ENCODE data around the gene SMLR1.
"Not testable (repeated sequence)": the region's sequence is repeated elsewhere in the genome, so short reads cannot be mapped to it uniquely, and the experiment has no call there.

SMLR1 gene

DNA sequence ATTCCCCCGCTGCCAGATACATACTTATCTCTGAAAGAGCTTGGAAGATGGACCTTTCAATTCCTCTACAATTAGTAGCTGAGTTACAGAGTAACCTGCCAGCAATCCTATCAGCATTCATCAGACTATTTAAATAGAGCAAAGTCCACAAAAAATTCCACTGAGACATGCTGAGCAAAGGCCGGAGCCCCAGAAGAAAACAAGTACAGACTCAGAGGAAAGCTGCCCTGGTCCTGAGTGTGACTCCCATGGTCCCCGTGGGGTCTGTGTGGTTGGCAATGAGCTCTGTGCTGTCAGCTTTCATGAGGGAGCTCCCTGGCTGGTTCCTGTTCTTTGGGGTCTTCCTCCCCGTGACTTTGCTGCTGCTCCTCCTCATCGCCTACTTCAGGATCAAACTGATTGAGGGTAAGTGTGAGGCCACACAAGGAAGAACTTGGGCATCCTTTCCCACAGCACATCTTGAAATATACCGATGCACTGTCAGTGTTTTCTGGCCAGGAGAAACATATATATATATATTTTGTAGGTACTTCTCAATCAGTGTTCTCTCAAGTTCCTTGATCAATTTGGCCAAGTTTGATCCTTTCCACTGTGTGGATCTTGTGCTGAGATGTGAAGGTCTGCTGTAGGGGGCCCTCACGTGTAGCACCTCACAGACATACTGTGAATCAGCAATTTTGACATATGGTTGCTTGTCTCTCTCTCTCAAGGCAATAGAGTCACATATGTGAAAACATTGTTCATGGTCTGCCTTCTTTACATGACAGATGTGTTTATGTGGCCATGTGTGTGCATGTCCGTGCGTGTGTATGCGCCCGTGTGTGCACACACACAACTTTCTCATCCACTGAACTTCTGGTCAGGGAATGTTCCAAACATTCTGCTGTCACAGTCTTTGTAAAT is at the start of gene SMLR1:
Gene SMLR1 (plus strand): TSS at position 160 of the 903 bp plus-strand sequence. CDS start 8 bp downstream, at position 168.
- DNase-seq, result no peak

DNA sequence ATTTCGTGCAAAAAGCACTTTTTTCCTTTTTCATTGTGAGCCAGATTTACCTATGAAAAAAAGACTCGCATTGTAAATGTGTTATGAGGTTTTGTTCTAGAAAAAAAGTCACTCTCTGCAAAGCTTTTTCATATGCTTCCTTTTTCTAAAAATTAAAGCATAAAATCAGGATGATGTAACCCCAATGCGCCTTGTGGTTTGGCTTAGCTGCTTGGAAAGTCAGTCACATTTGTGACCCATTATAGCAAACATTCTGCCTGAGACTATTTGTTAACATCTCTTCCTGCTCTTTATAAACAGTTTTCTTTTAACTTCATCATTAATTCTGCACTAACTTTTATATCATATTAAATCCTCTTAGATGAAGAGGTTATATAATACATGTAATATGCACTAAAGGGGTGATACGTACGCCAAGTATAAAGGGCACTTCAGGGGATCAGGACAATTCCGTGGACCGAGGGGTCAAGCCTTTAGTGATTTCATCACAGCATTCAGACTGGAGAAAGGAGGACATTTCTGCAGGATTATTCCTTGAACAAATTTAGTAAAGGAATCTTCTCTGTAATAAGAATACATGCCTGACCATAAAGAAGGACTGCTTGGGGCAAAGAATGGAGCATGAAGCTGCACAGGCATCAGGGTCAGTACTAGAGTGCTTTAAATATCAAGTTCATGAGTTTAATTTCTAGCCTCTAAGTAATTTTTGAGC is 48.1 kb upstream of the SMLR1 start:
- no peak for DNase-seq

DNA sequence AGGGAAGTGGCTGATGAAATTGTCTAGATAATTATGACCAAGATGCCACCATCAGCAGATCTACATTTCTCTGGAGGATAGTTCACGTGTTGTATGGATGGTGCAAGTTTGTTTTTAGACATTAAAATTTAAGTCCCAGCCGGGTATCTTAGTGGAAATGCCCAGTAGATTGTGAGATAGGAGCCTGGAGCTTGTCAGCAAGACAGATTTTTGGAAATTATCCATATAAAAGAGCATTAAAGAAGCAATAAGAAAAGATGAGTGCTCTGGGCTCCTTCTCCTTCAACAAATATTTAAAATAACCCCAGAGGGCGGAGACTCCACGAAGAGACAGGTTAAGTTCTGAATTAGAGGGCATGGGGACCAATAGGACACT is 47.6 kb upstream of the SMLR1 start:
- no peak for DNase-seq

DNA sequence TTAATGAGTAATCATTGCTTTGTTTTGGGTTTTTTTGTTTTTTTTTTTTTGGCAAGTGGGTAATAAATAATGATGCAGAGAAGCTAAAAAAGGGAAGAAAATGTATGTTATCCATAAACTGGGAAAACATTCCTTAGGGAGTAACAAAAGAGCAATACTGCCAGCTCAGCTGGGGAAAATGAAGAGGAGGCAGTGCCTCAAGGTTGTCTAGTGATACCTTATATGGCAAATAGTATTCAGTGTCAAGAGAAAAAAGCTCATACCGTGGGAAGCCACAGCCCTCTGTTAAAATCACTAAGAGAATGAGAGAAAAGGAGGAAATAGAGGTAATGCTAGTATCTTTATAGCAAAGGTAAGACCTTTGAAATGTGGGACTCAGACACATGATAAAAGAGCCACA is 47.1 kb upstream of the SMLR1 start:
- DNase-seq, result no peak

DNA sequence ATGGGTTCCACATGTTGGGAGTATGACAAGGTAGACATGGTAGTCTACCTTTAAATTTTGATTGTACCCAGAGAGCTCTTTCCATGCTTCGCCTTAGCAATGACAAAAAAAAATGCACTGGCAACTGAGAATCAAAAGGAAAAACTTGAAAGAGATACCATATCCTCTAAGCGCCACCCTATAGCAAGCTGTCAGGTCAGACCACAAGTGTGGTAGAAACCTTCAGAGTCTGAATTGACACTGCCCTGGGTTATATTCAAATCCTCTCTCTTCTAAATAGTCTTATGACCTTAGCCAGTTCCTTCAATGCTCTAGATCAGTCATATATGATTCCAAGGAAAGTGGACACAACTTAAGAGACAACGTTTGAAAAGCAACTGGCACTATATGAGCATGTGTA is 45.6 kb upstream of the SMLR1 start:
- DNase-seq, result no peak

DNA sequence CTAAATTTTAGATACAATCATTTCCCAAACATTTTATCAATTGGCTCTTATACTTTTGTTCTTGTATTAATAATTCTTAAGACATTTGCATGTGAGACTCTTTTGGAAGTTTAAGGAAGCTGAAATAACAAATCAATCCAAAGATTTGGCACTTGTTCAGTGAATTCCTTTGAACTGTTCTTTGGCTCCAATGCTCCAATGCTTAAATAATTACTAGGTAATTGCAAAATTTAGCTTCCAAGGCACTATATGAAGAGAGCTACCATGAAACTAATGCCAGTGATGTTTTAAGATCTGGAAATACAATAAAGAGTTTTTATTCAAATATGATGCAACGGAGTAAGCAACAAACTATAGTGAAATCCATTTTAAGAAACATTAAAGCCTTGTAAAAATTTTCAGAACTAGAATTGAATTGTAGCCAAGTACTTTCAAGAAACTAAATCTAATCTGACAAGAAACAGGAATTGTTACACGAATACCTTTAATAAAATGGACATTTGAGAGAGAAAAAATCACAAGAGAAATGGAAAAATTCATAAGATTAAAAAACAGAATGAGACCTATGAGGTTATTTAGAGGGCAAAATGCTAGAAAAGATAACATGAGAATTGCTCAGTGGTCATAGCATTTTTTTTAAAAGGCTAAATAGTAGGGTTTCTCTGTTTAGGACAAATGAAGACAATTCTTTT is 43.6 kb upstream of the SMLR1 start:
- DNase-seq, result no peak

DNA sequence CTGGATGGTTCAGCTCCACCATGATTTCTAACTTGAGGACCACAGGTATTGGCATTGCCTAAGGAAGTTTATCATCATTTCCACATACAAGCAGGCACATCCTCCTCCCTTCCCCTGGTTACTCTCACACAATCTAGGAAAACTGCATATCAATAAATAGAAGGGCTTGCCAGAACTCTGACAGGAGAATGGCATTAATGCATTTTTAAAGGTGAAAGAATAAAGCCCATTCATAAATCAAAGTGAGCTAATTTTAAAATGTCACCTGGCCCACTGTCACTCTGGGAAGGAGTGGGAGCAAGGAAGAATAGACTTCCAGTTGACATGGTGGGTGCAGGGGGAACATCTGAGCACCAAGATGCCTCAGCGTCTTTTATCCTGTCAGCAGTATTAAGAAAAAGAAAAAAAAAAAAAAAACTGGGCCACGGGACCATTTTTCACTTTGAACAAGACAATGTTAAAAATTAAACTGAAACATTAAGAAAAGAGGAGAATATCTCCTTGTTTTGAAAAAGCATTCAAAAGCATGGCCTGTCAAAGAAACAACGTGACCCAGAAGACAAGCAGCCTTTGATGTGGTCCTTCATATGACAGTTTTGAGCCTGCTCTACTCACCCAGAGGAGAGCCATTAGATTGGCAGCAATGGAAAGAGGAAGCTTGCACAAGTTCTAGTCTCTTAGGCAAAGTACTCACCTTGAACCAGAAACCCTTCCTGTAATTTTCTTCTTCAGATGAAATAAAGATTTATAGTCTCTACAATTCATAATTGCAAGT is 39.3 kb upstream of the SMLR1 start:
- peak in 1 of 58 donors; percentile 2 for DNase-seq

DNA sequence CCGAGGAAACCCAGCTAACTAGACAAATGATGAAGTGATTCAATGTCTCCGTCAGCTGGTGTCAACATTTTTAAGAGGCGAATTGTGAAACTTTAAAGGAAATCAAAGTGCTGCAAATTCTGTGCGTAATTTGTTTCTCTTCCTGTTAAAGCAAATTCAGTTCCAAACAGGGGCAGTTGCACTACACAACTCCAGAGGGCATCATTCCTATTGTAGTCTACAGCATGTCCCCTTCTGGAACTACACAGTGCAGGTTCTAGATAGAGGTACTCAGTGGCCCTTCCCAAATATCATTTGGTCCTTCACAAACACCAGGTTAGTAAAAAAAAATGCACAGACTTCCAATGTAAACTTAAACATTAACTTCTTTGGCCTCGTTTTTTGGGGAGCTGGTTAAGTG is 38.3 kb upstream of the SMLR1 start:
- no peak for DNase-seq

DNA sequence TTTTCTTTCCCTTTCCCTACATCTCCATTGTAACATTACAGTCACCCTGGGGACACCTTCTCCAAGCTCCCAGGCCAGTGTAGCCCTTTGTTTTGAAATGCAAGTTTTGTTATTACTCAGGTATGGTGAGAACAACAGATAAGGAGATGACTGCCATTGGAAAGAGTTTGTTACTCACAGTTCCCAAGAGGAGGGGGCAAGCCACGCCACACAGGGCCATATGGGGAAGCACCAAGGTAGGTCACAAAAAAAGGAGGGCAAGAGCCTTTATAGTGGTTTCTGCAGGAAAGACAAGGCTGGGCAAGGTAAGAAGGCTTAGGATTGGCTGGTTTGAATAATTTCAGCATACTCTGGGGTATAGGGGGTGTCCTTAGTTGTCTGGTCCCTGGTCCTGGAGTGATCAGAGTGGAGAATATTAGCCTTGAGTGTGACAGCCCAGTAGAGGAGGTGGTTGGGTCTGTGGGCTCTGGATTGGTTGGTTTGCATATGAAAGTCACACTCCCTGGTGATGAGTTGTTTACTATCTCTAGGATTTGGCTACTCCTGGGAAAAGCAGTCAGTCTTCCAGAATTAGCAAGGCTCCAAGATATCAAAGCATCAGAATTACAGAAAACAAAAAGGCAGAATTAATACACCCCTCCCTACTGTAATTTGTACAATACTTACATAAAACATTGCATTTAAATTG is 33.1 kb upstream of the SMLR1 start:
- no peak for DNase-seq

DNA sequence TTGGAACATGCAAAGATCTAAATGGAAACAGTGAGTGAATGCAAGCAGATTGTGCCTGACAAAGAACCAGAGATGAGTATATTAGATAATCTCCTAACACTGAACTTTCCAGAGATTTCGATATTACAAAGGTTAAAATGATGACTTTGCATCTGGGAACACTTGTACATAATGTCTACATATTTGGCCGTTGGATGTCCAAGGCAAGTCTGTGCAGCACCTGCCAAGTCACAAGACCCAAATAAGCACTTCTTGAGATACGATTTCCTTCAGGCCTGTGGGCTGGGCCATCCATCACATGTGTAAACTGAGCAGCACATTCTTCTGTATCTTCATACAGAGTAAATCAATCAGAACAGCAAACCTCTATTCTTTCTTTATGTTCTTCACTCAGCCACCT is 32.5 kb upstream of the SMLR1 start:
- DNase-seq, result no peak

DNA sequence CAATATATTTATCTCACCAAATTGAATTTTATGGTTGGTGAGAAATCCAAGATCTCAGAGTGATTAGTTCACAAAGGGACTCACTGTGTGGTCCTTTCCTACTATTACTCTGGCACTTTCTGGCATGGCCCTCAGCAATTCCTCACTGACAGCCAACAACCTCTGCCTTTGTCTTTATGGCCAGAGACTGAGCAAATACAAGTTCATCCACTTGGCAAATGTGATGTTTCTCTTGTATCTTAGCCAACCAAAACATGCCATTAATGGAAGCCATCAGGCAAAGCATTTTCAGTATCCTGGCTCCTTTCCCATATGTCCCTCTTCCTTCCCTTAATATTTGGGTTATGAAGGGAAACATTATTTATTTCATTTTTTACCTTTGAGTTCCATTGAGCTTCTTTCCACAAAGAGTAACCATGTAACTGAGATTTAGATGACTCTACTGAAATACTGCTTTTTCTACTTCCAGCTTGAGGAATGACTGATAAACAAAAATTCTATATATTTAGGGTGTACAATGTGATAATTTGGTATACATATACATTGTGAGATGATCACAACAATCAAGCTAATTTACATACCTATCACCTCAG is 30.8 kb upstream of the SMLR1 start:
- no peak for DNase-seq

DNA sequence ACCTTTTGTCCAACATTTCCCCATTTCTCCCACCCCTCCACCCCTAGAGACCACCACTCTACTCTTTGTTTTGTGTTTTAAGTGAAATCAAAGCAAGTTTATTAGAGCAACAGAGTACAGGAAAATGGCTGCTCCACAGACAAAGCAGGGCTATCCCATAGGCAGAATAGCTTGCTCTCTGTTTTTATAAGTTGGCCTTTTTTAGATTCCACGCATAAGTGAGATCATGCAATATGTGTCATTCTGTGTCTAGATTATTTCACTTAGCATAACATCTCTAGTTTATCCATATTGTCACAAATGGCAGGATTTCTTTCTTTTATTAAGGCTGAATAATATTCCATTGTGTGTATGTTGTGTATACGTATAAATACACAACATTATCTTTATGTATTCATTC is 30.1 kb upstream of the SMLR1 start:
- DNase-seq, result no peak

DNA sequence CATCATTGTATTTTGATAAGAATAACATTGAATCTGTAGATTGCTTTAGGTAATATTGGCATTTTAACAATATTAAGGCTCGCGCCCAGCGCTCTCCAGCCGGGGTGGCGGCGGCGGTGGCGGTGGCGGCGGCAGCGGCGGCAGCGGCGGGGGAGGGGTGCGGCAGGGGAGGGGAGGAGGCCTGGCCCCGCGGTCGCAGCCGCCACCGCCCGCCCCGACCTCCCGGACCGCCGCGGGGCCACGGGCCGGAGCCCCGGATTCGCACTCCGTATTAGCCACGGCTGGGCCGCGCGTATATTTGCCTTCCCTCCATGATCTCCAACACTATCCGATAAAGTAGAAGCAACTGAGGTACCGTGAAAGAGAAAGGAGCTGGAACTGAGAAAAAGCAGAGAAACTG is 25.8 kb upstream of the SMLR1 start:
- not testable (repeated sequence) for DNase-seq

DNA sequence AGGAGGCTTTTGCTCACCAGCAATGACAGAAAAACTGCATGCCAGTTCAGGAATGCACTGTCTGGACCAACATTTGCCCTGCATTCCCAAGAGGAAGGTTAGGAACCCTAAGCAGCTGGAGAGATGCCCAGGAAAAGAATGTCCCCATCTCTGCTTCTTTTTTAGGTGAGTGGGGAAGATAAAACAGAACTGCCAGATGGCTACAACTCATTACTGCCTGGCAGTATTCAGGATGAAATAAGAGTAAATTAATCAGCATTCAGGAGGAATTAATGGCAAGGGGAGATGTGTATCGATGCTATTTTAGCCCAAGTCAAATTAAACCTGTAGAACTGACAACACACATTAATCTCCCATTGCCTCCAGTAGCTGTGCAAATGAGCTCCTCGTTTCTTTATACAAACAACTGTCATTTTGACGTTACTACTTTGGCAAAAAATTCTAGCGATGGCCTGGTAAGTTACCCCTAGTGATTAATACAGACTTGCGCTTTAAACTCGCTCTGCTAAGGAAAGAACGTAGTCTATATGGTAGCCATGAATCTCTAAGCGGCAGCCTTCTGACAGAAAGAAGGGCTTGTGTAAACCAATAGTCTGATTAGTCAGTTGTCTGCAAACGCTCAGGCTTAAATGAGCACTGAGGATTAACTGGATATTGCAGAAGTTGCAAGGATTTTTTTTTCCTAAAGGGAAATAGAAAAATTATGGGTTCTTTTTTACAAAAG is 16.7 kb upstream of the SMLR1 start:
- DNase-seq, result peak in 1 of 58 donors; percentile 4

DNA sequence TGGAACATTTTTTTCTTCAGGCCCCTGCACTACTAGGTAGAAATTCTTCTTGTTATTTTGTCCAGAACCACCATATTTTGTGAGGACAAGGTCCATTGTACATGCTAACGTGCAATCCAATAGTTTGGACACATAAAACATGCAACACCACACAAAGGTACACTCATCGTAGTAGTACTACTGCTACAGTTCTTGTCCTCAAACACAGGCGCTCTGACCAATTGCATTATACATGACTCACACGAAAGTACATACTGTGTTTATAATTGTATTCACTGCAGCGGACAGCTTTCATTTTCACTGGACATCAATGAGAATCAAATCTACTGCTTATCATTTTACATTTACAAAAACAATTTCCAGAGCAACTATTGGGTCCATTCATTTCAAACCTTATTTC is 15.3 kb upstream of the SMLR1 start:
- DNase-seq, result no peak

DNA sequence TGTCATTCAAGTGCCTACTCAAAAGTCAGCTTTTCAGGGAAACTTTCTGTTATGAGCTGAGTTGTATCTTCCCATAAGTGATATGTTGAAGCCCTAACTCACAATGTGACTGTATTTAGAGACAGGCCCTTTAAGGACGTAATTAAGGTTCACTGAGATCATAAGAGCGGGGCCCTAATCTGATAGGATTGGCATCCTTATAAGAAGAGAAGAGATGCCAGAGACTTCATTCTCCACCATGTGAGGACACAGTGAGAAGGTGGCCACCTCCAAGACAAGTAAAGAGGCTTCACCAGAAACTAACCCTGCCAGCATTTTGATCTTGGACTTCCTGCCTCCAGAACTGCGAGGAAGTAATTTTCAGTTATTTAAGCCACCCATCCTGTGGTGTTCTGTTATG is 12.7 kb upstream of the SMLR1 start:
- no peak for DNase-seq

DNA sequence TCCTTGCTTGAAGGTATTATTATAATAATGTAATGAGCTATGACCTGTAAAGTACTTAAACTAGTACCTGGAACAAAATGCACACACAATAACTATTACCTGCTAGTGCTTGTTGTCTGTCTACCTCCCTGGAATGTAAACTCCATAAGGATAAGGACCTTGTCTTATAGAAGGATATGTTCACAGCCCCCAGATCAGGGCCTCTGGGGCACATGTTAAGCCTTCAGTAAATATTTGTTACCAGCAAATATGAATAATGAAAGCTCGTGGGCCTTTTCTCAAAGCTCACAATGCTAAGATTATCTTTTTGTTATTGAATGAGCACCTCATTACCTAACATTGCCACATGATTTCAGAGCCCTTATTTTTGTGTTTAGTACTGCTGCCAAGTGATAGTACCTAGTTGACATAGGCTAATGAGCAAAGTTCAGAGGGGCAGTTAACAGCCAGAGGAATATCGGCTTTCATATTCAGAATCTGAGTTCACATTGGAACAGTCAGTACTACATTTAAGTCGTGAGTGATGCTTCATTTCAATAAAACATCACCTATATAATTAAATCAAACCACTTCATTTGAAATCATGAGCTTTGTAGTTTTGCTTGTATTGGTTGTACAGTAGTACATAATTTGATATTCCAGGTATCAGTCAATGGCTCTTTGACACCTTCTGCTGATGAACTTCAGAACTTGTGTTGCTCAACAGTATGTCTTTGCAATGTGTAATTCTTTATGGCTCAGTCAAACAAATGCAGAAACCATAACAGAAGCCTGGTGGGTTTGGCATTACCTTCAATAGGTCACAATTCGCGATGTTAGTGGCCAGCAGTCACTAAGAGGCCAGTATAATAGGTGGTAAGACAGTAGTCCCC is 11.8 kb upstream of the SMLR1 start:
- no peak for DNase-seq

DNA sequence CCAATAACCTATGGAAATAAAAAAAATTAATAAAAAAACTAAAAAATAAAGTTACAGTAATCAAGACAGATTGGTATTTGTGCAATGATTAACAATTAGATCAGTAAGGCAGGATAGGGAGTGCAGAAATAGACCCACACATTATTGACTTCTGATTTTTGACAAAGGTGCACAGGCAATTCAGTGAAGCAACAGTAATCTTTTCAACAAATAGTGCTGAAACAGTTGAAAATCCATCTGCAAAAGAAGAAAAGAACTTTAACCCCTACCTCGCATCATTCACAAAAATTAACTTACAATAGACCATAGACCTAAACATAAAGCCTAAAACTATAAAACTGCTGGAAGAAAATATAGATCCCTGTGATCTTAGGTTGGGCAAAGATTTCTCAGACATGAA is 4.5 kb upstream of the SMLR1 start:
- no peak for DNase-seq
